GM23338 (cell line): ENCODE data around the gene PCDHGA7. TPM values are rescaled to one million over a fixed set of nuclear protein-coding genes. Genes with fewer than 3 reads are reported as not detected.

Experiments used
- ATAC-seq: fragments of 200-7000 bp; cut with Tn5 transposase; 3 replicates; pipeline ENCODE4 v1.9.1; 2020
- DNase-seq: peaks from one replicate; pipeline ENCODE4 v3.0.0-alpha.2; 2015; ENCODE audit warnings: low spot score
- H2AFZ ChIP-seq: fragments of 200-600 bp; sonication (generic); 2 replicates; pipeline ENCODE4 v1.8.0; 2016; ENCODE audit warnings: antibody characterized with exemption, mild to moderate bottlenecking, moderate library complexity
- H3F3A ChIP-seq: fragments of 200-600 bp; sonication (generic); replicated peaks from 2 replicates; pipeline ENCODE4 v1.8.0; 2017; ENCODE audit warnings: antibody characterized with exemption, mixed run types, low read depth
- H3K27ac ChIP-seq: fragments of 200-600 bp; sonication (generic); 2 replicates; pipeline ENCODE4 v1.6.1; 2016; ENCODE audit warnings: low read depth
- H3K27me3 ChIP-seq: fragments of 200-600 bp; sonication (generic); 2 replicates; pipeline ENCODE4 v1.8.0; 2016; ENCODE audit warnings: mild to moderate bottlenecking, mixed run types, moderate library complexity; ENCODE audit not compliant: insufficient read depth
- H3K36me3 ChIP-seq: fragments of 200-600 bp; sonication (generic); 2 replicates; pipeline ENCODE4 v1.8.0; 2016; ENCODE audit warnings: mild to moderate bottlenecking; ENCODE audit not compliant: insufficient read depth
- H3K4me1 ChIP-seq: fragments of 200-600 bp; sonication (generic); 2 replicates; pipeline ENCODE4 v1.8.0; 2016; ENCODE audit warnings: mild to moderate bottlenecking, moderate library complexity; ENCODE audit not compliant: insufficient read depth
- H3K4me2 ChIP-seq: fragments of 200-600 bp; sonication (generic); 2 replicates; pipeline ENCODE4 v1.7.1; 2017; ENCODE audit warnings: mixed run types
- H3K4me3 ChIP-seq: fragments of 200-600 bp; sonication (generic); 2 replicates; pipeline ENCODE4 v1.6.1; 2016; ENCODE audit warnings: mixed run types
- H3K79me2 ChIP-seq: fragments of 200-600 bp; sonication (generic); replicated peaks from 2 replicates; pipeline ENCODE4 v1.8.0; 2017; ENCODE audit warnings: mild to moderate bottlenecking; ENCODE audit not compliant: insufficient read depth
- H3K9me2 ChIP-seq: fragments of 200-600 bp; sonication (generic); 2 replicates; pipeline ENCODE4 v1.8.0; 2017; ENCODE audit not compliant: insufficient read depth
- H4K20me1 ChIP-seq: fragments of 200-600 bp; sonication (generic); replicated peaks from 2 replicates; pipeline ENCODE4 v1.8.0; 2017; ENCODE audit warnings: mild to moderate bottlenecking; ENCODE audit not compliant: insufficient read depth
- H3K27ac Mint-ChIP-seq: 2 replicates; pipeline ENCODE4 v1.8.0; 2020; ENCODE audit warnings: inconsistent platforms, mild to moderate bottlenecking, moderate library complexity, mixed read lengths
- H3K27me3 Mint-ChIP-seq: 3 replicates; pipeline ENCODE4 v1.8.0; 2022; ENCODE audit warnings: low read depth, mild to moderate bottlenecking, moderate library complexity, mixed read lengths, inconsistent platforms; ENCODE audit not compliant: insufficient read depth, poor library complexity
- H3K36me3 Mint-ChIP-seq: 3 replicates; pipeline ENCODE4 v1.8.0; 2021; ENCODE audit warnings: low read depth, mild to moderate bottlenecking, inconsistent platforms, moderate library complexity, mixed read lengths
- H3K4me1 Mint-ChIP-seq: 3 replicates; pipeline ENCODE4 v1.8.0; 2020; ENCODE audit warnings: mild to moderate bottlenecking, inconsistent platforms, mixed read lengths
- H3K4me3 Mint-ChIP-seq: 3 replicates; pipeline ENCODE4 v1.8.0; 2021; ENCODE audit warnings: moderate library complexity, mild to moderate bottlenecking, inconsistent platforms, mixed read lengths
- H3K9me3 Mint-ChIP-seq: 3 replicates; pipeline ENCODE4 v1.8.0; 2020; ENCODE audit warnings: moderate library complexity, mild to moderate bottlenecking, inconsistent platforms, mixed read lengths
- CREB1 ChIP-seq: fragments of 250-450 bp; sonication (Bioruptor Pico); IDR thresholded peaks from 2 replicates; pipeline ENCODE4 v1.5.0; 2020; ENCODE audit warnings: low read depth, mild to moderate bottlenecking, moderate library complexity
- EZH2 ChIP-seq: fragments of 200-600 bp; sonication (generic); IDR thresholded peaks from one replicate; pipeline ENCODE4 v1.8.0; 2017; ENCODE audit warnings: antibody characterized with exemption, mild to moderate bottlenecking, low read depth; ENCODE audit not compliant: unreplicated experiment
- EZH2phosphoT487 ChIP-seq: fragments of 200-600 bp; sonication (generic); IDR thresholded peaks from one replicate; pipeline ENCODE4 v1.8.1; 2018; ENCODE audit warnings: antibody characterized with exemption; ENCODE audit not compliant: unreplicated experiment
- JUNB ChIP-seq: IDR thresholded peaks from one replicate; pipeline ENCODE4 v1.6.1; 2016; ENCODE audit warnings: antibody characterized with exemption; ENCODE audit not compliant: unreplicated experiment
- NANOG ChIP-seq: IDR thresholded peaks from 2 replicates; pipeline ENCODE4 v1.6.1; 2016; ENCODE audit warnings: antibody characterized with exemption, borderline replicate concordance
- POLR2AphosphoS5 ChIP-seq: IDR thresholded peaks from 2 replicates; pipeline ENCODE4 v1.6.1; 2016; ENCODE audit warnings: antibody characterized with exemption, low read depth
- STAT1 ChIP-seq: IDR thresholded peaks from one replicate; pipeline ENCODE4 v1.6.1; 2016; ENCODE audit warnings: antibody characterized with exemption; ENCODE audit not compliant: unreplicated experiment
- ZNF114 ChIP-seq: fragments of 250-450 bp; sonication (Bioruptor Pico); IDR thresholded peaks from 2 replicates; pipeline ENCODE4 v1.5.0; 2020; ENCODE audit warnings: mild to moderate bottlenecking, moderate library complexity
- ZNF331 ChIP-seq: fragments of 250-450 bp; sonication (Bioruptor Pico); IDR thresholded peaks from 2 replicates; pipeline ENCODE4 v1.5.0; 2020; ENCODE audit warnings: low read depth, mild to moderate bottlenecking, moderate library complexity
- polyA plus RNA-seq: library from polyadenylated mRNA; unstranded; fragments of >200 nt; fragmentation: Nextera tagmentation; extraction: Ambion mirVana; gene quantifications from 2 replicates; pipeline ENCODE4 v1.2.1, GENCODE V29; 2016
- total RNA-seq: library from RNA; depleted of rRNA; stranded (reverse); fragments of >200 nt; shearing (Covaris generic); gene quantifications from 2 replicates; pipeline ENCODE4 v1.2.3, GENCODE V29; 2014
- TF ChIP-seq, protein P1 (sequence below): IDR thresholded peaks from 2 replicates; pipeline ENCODE4 v1.6.1; 2016; ENCODE audit warnings: antibody characterized with exemption
- TF ChIP-seq, protein P2 (sequence below): IDR thresholded peaks from one replicate; pipeline ENCODE4 v1.6.1; 2018; ENCODE audit warnings: antibody characterized with exemption; ENCODE audit not compliant: unreplicated experiment
- TF ChIP-seq, protein P3 (sequence below), 2 experiments: fragments of 200-600 bp in 1 of 2; sonication (generic) in 1 of 2; conservative IDR thresholded peaks; 2 replicates each; pipeline versions ENCODE4 v1.5.1 to v1.6.1; 2016 to 2017; ENCODE audit warnings: antibody characterized with exemption in 2 of 2, low read depth in 2 of 2, mild to moderate bottlenecking in 2 of 2, moderate library complexity in 1 of 2
- TF ChIP-seq, protein P4 (sequence below): fragments of 250-450 bp; sonication (Bioruptor Pico); IDR thresholded peaks from 2 replicates; pipeline ENCODE4 v1.5.0; 2020; ENCODE audit warnings: mild to moderate bottlenecking, moderate library complexity

The PCDHGA7 gene
- total and polyA plus RNA-seq, 2 experiments from 2014 or later, result 0.44 to 4.4 TPM

DNA sequence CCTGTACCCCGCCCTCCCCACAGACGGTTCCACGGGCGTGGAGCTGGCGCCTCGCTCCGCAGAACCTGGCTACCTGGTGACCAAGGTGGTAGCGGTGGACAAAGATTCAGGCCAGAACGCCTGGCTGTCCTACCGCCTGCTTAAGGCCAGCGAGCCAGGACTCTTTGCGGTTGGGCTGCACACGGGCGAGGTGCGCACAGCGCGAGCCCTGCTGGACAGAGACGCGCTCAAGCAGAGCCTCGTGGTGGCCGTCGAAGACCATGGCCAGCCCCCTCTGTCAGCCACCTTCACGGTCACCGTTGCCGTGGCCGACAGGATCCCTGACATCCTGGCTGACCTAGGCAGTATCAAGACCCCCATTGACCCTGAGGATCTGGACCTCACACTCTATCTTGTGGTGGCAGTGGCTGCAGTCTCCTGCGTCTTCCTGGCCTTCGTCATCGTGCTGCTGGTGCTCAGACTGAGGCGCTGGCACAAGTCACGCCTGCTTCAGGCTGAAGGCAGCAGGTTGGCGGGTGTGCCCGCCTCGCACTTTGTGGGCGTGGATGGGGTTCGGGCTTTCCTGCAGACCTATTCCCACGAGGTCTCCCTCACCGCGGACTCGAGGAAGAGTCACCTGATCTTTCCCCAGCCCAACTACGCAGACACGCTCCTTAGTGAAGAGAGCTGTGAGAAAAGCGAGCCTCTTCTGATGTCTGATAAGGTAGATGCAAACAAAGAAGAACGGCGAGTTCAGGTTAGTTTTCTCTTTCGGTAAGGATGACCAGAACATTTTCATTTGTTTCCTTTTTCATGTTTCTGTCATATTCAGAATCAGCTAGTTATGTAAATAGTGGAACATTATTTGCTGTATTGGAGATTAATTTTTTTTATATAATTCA lies 16.3 kb upstream of the PCDHGA7 start:
- Mint-ChIP-seq H3K27ac (no peak overlapping the region), H3K4me3 (no peak overlapping the region), H3K27me3 (peaks cover 9% of the 10 kb centered on the region), H3K4me1 (peaks cover 9% of the 10 kb centered on the region), H3K36me3 (peaks cover 61% of the 10 kb centered on the region), H3K9me3 (peaks cover 69% of the 10 kb centered on the region)
- Histone ChIP-seq H3K27me3 (no peaks in the 10 kb centered on the region), H4K20me1 (no peaks in the 10 kb centered on the region), H3K79me2 (no peaks in the 10 kb centered on the region), H3K4me2 (no peak overlapping the region), H2AFZ (no peak overlapping the region), H3K4me3 (no peak overlapping the region), H3K27ac (no peak overlapping the region), H3K36me3 (peaks cover 4% of the 10 kb centered on the region; the same call in 1 of the 2 replicates), H3K4me1 (peaks cover 17% of the 10 kb centered on the region; the same call in 1 of the 2 replicates), H3F3A (no peaks in the 10 kb centered on the region), H3K9me2 (no peaks in the 10 kb centered on the region)
- TF ChIP-seq CREB1 (no peak), ZNF114 (no peak), EZH2 (no peak), ZNF331 (CRISPR knock-in tag) (no peak), NANOG (no peak), POLR2AphosphoS5 (no peak), STAT1 (no peak), EZH2phosphoT487 (no peak), JUNB (no peak)
- TF ChIP-seq, protein P1, sequence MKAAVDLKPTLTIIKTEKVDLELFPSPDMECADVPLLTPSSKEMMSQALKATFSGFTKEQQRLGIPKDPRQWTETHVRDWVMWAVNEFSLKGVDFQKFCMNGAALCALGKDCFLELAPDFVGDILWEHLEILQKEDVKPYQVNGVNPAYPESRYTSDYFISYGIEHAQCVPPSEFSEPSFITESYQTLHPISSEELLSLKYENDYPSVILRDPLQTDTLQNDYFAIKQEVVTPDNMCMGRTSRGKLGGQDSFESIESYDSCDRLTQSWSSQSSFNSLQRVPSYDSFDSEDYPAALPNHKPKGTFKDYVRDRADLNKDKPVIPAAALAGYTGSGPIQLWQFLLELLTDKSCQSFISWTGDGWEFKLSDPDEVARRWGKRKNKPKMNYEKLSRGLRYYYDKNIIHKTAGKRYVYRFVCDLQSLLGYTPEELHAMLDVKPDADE, result no peak
- TF ChIP-seq, protein P2, sequence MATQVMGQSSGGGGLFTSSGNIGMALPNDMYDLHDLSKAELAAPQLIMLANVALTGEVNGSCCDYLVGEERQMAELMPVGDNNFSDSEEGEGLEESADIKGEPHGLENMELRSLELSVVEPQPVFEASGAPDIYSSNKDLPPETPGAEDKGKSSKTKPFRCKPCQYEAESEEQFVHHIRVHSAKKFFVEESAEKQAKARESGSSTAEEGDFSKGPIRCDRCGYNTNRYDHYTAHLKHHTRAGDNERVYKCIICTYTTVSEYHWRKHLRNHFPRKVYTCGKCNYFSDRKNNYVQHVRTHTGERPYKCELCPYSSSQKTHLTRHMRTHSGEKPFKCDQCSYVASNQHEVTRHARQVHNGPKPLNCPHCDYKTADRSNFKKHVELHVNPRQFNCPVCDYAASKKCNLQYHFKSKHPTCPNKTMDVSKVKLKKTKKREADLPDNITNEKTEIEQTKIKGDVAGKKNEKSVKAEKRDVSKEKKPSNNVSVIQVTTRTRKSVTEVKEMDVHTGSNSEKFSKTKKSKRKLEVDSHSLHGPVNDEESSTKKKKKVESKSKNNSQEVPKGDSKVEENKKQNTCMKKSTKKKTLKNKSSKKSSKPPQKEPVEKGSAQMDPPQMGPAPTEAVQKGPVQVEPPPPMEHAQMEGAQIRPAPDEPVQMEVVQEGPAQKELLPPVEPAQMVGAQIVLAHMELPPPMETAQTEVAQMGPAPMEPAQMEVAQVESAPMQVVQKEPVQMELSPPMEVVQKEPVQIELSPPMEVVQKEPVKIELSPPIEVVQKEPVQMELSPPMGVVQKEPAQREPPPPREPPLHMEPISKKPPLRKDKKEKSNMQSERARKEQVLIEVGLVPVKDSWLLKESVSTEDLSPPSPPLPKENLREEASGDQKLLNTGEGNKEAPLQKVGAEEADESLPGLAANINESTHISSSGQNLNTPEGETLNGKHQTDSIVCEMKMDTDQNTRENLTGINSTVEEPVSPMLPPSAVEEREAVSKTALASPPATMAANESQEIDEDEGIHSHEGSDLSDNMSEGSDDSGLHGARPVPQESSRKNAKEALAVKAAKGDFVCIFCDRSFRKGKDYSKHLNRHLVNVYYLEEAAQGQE, result no peak
- TF ChIP-seq, protein P3, sequence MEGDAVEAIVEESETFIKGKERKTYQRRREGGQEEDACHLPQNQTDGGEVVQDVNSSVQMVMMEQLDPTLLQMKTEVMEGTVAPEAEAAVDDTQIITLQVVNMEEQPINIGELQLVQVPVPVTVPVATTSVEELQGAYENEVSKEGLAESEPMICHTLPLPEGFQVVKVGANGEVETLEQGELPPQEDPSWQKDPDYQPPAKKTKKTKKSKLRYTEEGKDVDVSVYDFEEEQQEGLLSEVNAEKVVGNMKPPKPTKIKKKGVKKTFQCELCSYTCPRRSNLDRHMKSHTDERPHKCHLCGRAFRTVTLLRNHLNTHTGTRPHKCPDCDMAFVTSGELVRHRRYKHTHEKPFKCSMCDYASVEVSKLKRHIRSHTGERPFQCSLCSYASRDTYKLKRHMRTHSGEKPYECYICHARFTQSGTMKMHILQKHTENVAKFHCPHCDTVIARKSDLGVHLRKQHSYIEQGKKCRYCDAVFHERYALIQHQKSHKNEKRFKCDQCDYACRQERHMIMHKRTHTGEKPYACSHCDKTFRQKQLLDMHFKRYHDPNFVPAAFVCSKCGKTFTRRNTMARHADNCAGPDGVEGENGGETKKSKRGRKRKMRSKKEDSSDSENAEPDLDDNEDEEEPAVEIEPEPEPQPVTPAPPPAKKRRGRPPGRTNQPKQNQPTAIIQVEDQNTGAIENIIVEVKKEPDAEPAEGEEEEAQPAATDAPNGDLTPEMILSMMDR (conservative IDR thresholded peaks at IDR 0.05; ENCODE audit: low read depth in 2 of 2), result no peak
- TF ChIP-seq, protein P4, sequence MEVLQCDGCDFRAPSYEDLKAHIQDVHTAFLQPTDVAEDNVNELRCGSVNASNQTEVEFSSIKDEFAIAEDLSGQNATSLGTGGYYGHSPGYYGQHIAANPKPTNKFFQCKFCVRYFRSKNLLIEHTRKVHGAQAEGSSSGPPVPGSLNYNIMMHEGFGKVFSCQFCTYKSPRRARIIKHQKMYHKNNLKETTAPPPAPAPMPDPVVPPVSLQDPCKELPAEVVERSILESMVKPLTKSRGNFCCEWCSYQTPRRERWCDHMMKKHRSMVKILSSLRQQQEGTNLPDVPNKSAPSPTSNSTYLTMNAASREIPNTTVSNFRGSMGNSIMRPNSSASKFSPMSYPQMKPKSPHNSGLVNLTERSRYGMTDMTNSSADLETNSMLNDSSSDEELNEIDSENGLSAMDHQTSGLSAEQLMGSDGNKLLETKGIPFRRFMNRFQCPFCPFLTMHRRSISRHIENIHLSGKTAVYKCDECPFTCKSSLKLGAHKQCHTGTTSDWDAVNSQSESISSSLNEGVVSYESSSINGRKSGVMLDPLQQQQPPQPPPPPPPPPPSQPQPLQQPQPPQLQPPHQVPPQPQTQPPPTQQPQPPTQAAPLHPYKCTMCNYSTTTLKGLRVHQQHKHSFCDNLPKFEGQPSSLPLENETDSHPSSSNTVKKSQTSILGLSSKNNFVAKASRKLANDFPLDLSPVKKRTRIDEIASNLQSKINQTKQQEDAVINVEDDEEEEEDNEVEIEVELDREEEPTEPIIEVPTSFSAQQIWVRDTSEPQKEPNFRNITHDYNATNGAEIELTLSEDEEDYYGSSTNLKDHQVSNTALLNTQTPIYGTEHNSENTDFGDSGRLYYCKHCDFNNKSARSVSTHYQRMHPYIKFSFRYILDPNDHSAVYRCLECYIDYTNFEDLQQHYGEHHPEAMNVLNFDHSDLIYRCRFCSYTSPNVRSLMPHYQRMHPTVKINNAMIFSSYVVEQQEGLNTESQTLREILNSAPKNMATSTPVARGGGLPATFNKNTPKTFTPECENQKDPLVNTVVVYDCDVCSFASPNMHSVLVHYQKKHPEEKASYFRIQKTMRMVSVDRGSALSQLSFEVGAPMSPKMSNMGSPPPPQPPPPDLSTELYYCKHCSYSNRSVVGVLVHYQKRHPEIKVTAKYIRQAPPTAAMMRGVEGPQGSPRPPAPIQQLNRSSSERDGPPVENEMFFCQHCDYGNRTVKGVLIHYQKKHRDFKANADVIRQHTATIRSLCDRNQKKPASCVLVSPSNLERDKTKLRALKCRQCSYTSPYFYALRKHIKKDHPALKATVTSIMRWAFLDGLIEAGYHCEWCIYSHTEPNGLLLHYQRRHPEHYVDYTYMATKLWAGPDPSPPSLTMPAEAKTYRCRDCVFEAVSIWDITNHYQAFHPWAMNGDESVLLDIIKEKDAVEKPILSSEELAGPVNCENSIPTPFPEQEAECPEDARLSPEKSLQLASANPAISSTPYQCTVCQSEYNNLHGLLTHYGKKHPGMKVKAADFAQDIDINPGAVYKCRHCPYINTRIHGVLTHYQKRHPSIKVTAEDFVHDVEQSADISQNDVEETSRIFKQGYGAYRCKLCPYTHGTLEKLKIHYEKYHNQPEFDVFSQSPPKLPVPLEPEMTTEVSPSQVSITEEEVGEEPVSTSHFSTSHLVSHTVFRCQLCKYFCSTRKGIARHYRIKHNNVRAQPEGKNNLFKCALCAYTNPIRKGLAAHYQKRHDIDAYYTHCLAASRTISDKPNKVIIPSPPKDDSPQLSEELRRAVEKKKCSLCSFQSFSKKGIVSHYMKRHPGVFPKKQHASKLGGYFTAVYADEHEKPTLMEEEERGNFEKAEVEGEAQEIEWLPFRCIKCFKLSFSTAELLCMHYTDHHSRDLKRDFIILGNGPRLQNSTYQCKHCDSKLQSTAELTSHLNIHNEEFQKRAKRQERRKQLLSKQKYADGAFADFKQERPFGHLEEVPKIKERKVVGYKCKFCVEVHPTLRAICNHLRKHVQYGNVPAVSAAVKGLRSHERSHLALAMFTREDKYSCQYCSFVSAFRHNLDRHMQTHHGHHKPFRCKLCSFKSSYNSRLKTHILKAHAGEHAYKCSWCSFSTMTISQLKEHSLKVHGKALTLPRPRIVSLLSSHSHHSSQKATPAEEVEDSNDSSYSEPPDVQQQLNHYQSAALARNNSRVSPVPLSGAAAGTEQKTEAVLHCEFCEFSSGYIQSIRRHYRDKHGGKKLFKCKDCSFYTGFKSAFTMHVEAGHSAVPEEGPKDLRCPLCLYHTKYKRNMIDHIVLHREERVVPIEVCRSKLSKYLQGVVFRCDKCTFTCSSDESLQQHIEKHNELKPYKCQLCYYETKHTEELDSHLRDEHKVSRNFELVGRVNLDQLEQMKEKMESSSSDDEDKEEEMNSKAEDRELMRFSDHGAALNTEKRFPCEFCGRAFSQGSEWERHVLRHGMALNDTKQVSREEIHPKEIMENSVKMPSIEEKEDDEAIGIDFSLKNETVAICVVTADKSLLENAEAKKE (CRISPR knock-in tag), result no peak
- ATAC-seq (no peak), DNase-seq (no peak)
